BJ (cell line): ENCODE results near the gene CACNA2D2. TPM values are rescaled to one million over a fixed set of nuclear protein-coding genes. Genes with fewer than 3 reads are reported as not detected.
A peak's percentile ranks its signal among the peaks of the same experiment; 100 is the strongest.

Experiments used
- CTCF ChIA-PET: fragments of 350-600 bp; formaldehyde crosslinking; extraction: SDS; loops from one replicate; lab custom pipeline; 2021; ENCODE audit warnings: antibody characterized with exemption, inconsistent platforms; lab: Yijun Ruan, JAX
- POLR2A ChIA-PET: fragments of 300-600 bp; sonication (Branson Sonifier 250); formaldehyde crosslinking; extraction: SDS; loops from one replicate; lab custom pipeline; 2021; ENCODE audit warnings: antibody characterized with exemption; lab: Charles Lee
- DNase-seq: peaks from one replicate; pipeline ENCODE4 v3.0.0-alpha.2; 2011; ENCODE audit warnings: low read depth
- H3K27me3 ChIP-seq: 2 replicates; pipeline ENCODE4 v1.6.0; 2011; ENCODE audit warnings: low read length; ENCODE audit not compliant: control insufficient read depth, insufficient read depth
- H3K36me3 ChIP-seq: 2 replicates; pipeline ENCODE4 v1.5.1; 2011; ENCODE audit warnings: low read length; ENCODE audit not compliant: control insufficient read depth, insufficient read depth
- H3K4me3 ChIP-seq: 2 replicates; pipeline ENCODE4 v1.5.1; 2011; ENCODE audit warnings: low read depth, mild to moderate bottlenecking, control low read depth, low read length
- CTCF ChIP-seq: IDR thresholded peaks from 2 replicates; pipeline ENCODE4 v1.5.1; 2011; ENCODE audit warnings: low read depth, mild to moderate bottlenecking, control low read depth, inconsistent platforms, low read length, moderate library complexity; ENCODE audit not compliant: insufficient read depth
- polyA plus RNA-seq: library from polyadenylated mRNA; depleted of rRNA; stranded (reverse); fragments of >200 nt; gene quantifications from 2 replicates; pipeline ENCODE4 v1.2.3, GENCODE V29; 2011

Gene CACNA2D2
- polyA plus RNA-seq, 1 experiment, result 0.11 TPM

GRCh38 chr3:50444213-50444612, 59.2 kb downstream of the CACNA2D2 start:
- peaks cover 6% of the 10 kb centered on the region for H3K27me3 ChIP-seq

GRCh38 chr3:50442945-50443579, 60.4 kb downstream of the CACNA2D2 start:
- CTCF ChIA-PET, result no interaction called here
- POLR2A ChIA-PET, result no interaction called here
- no peak for TF ChIP-seq CTCF
- Histone ChIP-seq H3K36me3 (no peaks in the 10 kb centered on the region), H3K27me3 (peaks cover 10% of the 10 kb centered on the region), H3K4me3 (no peak overlapping the region)
- no peak for DNase-seq

More at GRCh38 chr3:50444213-50444612, 59.2 kb downstream of the CACNA2D2 start:
- ChIA-PET POLR2A (no interaction called here), CTCF (no interaction called here)
- Histone ChIP-seq H3K4me3 (no peak overlapping the region), H3K36me3 (no peaks in the 10 kb centered on the region)
- no peak for DNase-seq
- no peak for TF ChIP-seq CTCF

GRCh38 chr3:50441424-50442217, 61.8 kb downstream of the CACNA2D2 start:
- Histone ChIP-seq H3K36me3 (no peaks in the 10 kb centered on the region), H3K27me3 (peaks cover 10% of the 10 kb centered on the region), H3K4me3 (no peak overlapping the region)
- DNase-seq, result no peak
- TF ChIP-seq CTCF, result no peak
- ChIA-PET CTCF (interaction anchor here (0.6 kb wide), 1 partner anchor 42 kb away, joined by 3 read pairs; no protein-coding TSS in a partner anchor), POLR2A (no interaction called here)

- H3K27me3 ChIP-seq, result peaks cover 9% of the 10 kb centered on the region
- CTCF ChIA-PET, result interaction anchor here (0.7 to 1.9 kb wide), 6 partner anchors 17 to 106 kb away, joined by 3 to 8 read pairs (median 3); no protein-coding TSS in a partner anchor
Measured at GRCh38 chr3:50436114-50436674, 67.2 kb downstream of the CACNA2D2 start.

More at GRCh38 chr3:50436114-50436674, 67.2 kb downstream of the CACNA2D2 start:
- POLR2A ChIA-PET, result no interaction called here
- H3K4me3 ChIP-seq, result no peak overlapping the region
- no peaks in the 10 kb centered on the region for H3K36me3 ChIP-seq
- DNase-seq, result no peak
- TF ChIP-seq CTCF, result peak; percentile 71
